Measurements from ENCODE around the gene TRMT44. TPM values are rescaled to one million over a fixed set of nuclear protein-coding genes. Genes with fewer than 3 reads are reported as not detected.
"Not testable (repeated sequence)": the region's sequence is repeated elsewhere in the genome, so short reads cannot be mapped to it uniquely, and the experiment has no call there.

TRMT44 gene
- total RNA-seq, 1 donor from 2014 or later: 24.2 TPM

GRCh38 chr4:8411351-8412180 is 29.0 kb upstream of the TRMT44 start:
- Histone ChIP-seq H3K4me1 (no peaks in the 10 kb centered on the region), H3K4me3 (no peak overlapping the region), H3K36me3 (peaks cover 29% of the 10 kb centered on the region), H3K9me3 (no peaks in the 10 kb centered on the region), H3K27me3 (no peaks in the 10 kb centered on the region), H3K27ac (no peak overlapping the region)
- no peak for DNase-seq
- no peak for ATAC-seq
- intact Hi-C loops (cut with DNase I): loop anchor here (5.0 kb wide), 1 partner anchor 169 kb away; no protein-coding TSS in a partner anchor
- TF ChIP-seq, protein P1, sequence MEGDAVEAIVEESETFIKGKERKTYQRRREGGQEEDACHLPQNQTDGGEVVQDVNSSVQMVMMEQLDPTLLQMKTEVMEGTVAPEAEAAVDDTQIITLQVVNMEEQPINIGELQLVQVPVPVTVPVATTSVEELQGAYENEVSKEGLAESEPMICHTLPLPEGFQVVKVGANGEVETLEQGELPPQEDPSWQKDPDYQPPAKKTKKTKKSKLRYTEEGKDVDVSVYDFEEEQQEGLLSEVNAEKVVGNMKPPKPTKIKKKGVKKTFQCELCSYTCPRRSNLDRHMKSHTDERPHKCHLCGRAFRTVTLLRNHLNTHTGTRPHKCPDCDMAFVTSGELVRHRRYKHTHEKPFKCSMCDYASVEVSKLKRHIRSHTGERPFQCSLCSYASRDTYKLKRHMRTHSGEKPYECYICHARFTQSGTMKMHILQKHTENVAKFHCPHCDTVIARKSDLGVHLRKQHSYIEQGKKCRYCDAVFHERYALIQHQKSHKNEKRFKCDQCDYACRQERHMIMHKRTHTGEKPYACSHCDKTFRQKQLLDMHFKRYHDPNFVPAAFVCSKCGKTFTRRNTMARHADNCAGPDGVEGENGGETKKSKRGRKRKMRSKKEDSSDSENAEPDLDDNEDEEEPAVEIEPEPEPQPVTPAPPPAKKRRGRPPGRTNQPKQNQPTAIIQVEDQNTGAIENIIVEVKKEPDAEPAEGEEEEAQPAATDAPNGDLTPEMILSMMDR (IDR thresholded peaks at IDR 0.05): no peak

DNA sequence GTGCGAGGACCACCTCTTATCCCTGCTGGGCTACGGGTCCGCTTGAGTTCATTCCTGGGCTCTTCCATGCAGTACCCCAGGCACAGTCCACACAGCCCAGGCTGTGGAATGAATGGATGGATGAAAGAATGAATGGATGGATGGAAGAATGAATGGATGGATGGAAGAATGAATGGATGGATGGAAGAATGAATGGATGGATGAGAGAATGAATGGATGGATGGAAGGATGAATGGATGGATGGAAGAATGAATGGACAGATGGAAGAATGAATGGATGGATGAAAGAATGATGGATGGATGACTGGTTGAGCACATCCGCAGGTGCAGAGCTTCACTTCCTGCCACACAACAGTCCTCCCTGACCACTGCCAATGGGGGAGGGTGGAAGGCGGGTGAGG is 28.3 kb upstream of the TRMT44 start:
- DNase-seq: no peak
- Histone ChIP-seq H3K27ac (no peak overlapping the region), H3K9me3 (no peaks in the 10 kb centered on the region), H3K4me3 (no peak overlapping the region), H3K36me3 (peaks cover 29% of the 10 kb centered on the region), H3K27me3 (no peaks in the 10 kb centered on the region), H3K4me1 (peaks cover 3% of the 10 kb centered on the region)
- TF ChIP-seq, protein P1 (IDR thresholded peaks at IDR 0.05): no peak
- intact Hi-C loops (cut with DNase I): loop anchor here (5.0 kb wide), 1 partner anchor 170 kb away; no protein-coding TSS in a partner anchor
- ATAC-seq: no peak

DNA sequence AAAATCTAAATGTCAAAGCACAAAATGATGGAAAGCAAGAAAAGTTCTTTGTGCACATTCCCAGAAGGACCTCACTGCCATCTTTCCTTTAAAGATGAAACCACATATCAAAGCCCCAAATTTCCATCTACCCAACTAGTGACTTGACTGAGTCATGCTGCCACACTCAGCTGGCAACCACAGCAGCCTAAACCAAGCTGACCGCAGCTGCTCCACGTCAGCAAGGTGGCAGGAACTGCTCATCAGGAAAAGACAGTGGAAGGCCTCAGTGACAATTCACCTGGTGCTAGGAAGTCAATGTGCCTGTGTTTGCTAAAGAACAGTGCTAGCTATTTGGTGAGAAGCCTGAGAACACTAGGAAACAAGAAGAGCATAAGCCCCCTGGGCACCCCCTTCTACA is 26.2 kb upstream of the TRMT44 start:
- Histone ChIP-seq H3K27ac (no peak overlapping the region), H3K9me3 (no peaks in the 10 kb centered on the region), H3K36me3 (peaks cover 26% of the 10 kb centered on the region), H3K4me3 (no peak overlapping the region), H3K4me1 (peaks cover 6% of the 10 kb centered on the region), H3K27me3 (no peaks in the 10 kb centered on the region)
- ATAC-seq: no peak
- intact Hi-C loops (cut with DNase I): loop anchor here (5.0 kb wide), 1 partner anchor 172 kb away; no protein-coding TSS in a partner anchor
- DNase-seq: no peak
- TF ChIP-seq, protein P1 (IDR thresholded peaks at IDR 0.05): no peak

- ATAC-seq (peak; percentile 24), DNase-seq (no peak)
- peaks cover 26% of the 10 kb centered on the region for H3K36me3 ChIP-seq
- no peak overlapping the region for H3K27ac ChIP-seq
- TF ChIP-seq, protein P1 (IDR thresholded peaks at IDR 0.05): no peak
- no peak overlapping the region for H3K4me3 ChIP-seq
- peaks cover 12% of the 10 kb centered on the region for H3K4me1 ChIP-seq
- intact Hi-C loops (cut with DNase I): no loop called here
- H3K9me3 ChIP-seq: no peaks in the 10 kb centered on the region
- H3K27me3 ChIP-seq: no peaks in the 10 kb centered on the region
These were observed 23.4 kb upstream of the TRMT44 start for GRCh38 chr4:8417071-8417614.

GRCh38 chr4:8419222-8420041 is 21.1 kb upstream of the TRMT44 start:
- TF ChIP-seq, protein P1 (IDR thresholded peaks at IDR 0.05): no peak
- DNase-seq (no peak), ATAC-seq (peak; percentile 88)
- Histone ChIP-seq H3K4me1 (peaks cover 12% of the 10 kb centered on the region), H3K36me3 (peaks cover 17% of the 10 kb centered on the region), H3K9me3 (no peaks in the 10 kb centered on the region), H3K27ac (no peak overlapping the region), H3K27me3 (no peaks in the 10 kb centered on the region), H3K4me3 (no peak overlapping the region)
- intact Hi-C loops (cut with DNase I): no loop called here

GRCh38 chr4:8420151-8420550 is 20.4 kb upstream of the TRMT44 start:
- H3K27ac ChIP-seq; ATAC-seq; H3K36me3 ChIP-seq; intact Hi-C loops (cut with DNase I); DNase-seq; H3K9me3 ChIP-seq; H3K27me3 ChIP-seq; H3K4me3 ChIP-seq: not testable (repeated sequence)
- H3K4me1 ChIP-seq: peaks cover 12% of the 10 kb centered on the region

Data from upper lobe of right lung (tissue), 1 donor.